Measurements from ENCODE around the gene TRAF1. TPM values are rescaled to one million over a fixed set of nuclear protein-coding genes. Genes with fewer than 3 reads are reported as not detected.

The TRAF1 gene
- total RNA-seq, 3 donors from 2014 or later (not counting 1 experiment from before 2014, with no cell fraction given): 23.4 to 33.9 (median 30.5) TPM

DNA sequence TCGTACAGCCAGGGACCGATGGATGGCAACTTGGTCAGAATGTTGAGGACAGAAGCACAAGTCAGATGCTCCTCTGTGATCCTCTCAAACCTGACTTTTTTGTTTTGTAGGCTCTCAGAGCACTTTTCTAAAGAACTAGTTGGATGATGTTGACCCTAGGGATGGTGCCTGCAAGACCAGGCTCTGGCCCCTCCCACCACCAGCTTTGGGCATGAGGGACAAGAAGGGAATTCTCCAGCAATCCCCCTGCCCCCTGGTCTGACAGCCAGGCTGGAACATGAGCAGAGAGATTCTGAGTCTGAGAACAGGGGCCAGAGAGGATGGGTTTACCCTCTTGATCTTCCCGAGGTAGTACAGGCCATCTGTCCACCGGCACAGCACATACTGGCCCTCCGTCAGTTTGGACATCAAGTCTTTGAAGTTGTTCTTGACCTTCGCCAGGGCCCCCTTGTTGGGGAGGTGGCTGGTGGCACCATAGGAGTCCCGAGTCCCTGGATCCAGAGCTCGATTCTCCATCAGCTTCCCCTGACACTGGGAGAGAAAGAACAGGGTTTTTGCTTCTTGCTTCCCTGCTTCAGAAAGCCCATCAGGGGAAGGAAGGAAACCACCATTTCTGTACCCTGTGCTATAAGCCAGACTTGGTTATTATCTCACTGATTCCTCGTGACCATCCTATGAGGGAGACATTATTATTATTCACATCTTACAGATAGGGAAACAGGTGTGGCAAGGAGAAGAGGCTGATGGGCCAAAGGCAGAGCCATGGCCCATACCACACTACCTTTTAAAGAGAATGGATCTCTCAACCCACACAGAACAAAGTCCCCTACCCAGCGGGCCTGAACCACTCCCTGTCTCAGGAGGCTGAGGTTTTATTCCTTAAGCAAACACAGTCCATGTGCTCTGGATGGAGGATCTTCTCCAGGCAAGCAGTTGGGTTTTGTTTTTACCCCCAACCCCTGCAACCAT is 52.1 kb downstream of the TRAF1 start:
- TF ChIP-seq, protein P1, sequence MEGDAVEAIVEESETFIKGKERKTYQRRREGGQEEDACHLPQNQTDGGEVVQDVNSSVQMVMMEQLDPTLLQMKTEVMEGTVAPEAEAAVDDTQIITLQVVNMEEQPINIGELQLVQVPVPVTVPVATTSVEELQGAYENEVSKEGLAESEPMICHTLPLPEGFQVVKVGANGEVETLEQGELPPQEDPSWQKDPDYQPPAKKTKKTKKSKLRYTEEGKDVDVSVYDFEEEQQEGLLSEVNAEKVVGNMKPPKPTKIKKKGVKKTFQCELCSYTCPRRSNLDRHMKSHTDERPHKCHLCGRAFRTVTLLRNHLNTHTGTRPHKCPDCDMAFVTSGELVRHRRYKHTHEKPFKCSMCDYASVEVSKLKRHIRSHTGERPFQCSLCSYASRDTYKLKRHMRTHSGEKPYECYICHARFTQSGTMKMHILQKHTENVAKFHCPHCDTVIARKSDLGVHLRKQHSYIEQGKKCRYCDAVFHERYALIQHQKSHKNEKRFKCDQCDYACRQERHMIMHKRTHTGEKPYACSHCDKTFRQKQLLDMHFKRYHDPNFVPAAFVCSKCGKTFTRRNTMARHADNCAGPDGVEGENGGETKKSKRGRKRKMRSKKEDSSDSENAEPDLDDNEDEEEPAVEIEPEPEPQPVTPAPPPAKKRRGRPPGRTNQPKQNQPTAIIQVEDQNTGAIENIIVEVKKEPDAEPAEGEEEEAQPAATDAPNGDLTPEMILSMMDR (IDR thresholded peaks at IDR 0.05): no peak
- no peak overlapping the region for H3K4me3 Mint-ChIP-seq
- H3K27ac ChIP-seq (ENCODE audit: low read length): peak overlapping the region; percentile 4
- peaks cover 36% of the 10 kb centered on the region for H3K4me1 ChIP-seq (ENCODE audit: control insufficient read depth, insufficient read depth, low read length)
- H3K4me3 ChIP-seq (ENCODE audit: low read length): no peak overlapping the region
- WGBS (ENCODE audit: insufficient coverage): 98% methylated on average over 8 of the region's 10 CpGs
- H3K36me3 Mint-ChIP-seq: no peaks in the 10 kb centered on the region
- H3K9me3 ChIP-seq (ENCODE audit: control insufficient read depth, insufficient read depth, low read length): no peaks in the 10 kb centered on the region
- H3K27ac Mint-ChIP-seq: peak overlapping the region; percentile 69 to 90
- no peaks in the 10 kb centered on the region for H3K9me3 Mint-ChIP-seq
- no peak for ATAC-seq
- H3K27me3 ChIP-seq (ENCODE audit: control insufficient read depth, insufficient read depth, low read length): no peaks in the 10 kb centered on the region
- peaks cover 10% of the 10 kb centered on the region for H3K36me3 ChIP-seq (ENCODE audit: control insufficient read depth, insufficient read depth, low read length)
- no peaks in the 10 kb centered on the region for H3K27me3 Mint-ChIP-seq (ENCODE audit: low read depth in 2 of 2)
- DNase-seq: peak in 1 of 2 donors; percentile 27
- H3K4me1 Mint-ChIP-seq: peaks cover 27 to 37% of the 10 kb centered on the region in 2 donors
- intact Hi-C loops (cut with micrococcal nuclease): no loop called here

DNA sequence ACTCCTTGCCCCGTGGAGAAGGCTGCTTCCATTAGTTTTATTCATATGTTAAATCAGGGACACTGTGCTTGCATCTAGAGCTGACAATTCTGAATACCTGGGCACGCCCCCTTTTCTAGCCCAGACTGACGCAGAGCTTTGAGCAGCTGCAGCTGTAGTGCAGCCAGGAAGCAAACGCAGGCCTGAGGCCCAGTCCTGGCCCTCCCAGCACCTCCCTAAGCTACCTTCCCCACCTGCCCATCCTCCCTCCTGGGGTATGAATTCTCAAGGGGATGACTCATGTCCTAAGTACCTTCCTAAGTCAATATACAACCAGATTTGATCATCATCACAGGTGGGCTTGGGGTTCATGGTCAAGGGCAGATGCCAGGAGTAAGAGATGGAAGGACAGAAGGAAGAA is 53.1 kb downstream of the TRAF1 start:
- no peaks in the 10 kb centered on the region for H3K36me3 Mint-ChIP-seq
- no peak overlapping the region for H3K27ac ChIP-seq (ENCODE audit: low read length)
- no peaks in the 10 kb centered on the region for H3K27me3 Mint-ChIP-seq (ENCODE audit: low read depth in 2 of 2)
- no peaks in the 10 kb centered on the region for H3K9me3 ChIP-seq (ENCODE audit: control insufficient read depth, insufficient read depth, low read length)
- H3K36me3 ChIP-seq (ENCODE audit: control insufficient read depth, insufficient read depth, low read length): peaks cover 10% of the 10 kb centered on the region
- H3K9me3 Mint-ChIP-seq: no peaks in the 10 kb centered on the region
- ATAC-seq: no peak
- H3K4me1 ChIP-seq (ENCODE audit: control insufficient read depth, insufficient read depth, low read length): peaks cover 33% of the 10 kb centered on the region
- TF ChIP-seq, protein P1 (IDR thresholded peaks at IDR 0.05): no peak
- DNase-seq: peak in 1 of 2 donors; percentile 40
- no peaks in the 10 kb centered on the region for H3K27me3 ChIP-seq (ENCODE audit: control insufficient read depth, insufficient read depth, low read length)
- peaks cover 17 to 39% of the 10 kb centered on the region in 2 donors for H3K4me1 Mint-ChIP-seq
- no peak overlapping the region for H3K4me3 ChIP-seq (ENCODE audit: low read length)
- 89% methylated on average over 4 of the region's 4 CpGs for WGBS (ENCODE audit: insufficient coverage)
- peak overlapping the region; percentile 69 to 90 for H3K27ac Mint-ChIP-seq
- intact Hi-C loops (cut with micrococcal nuclease): no loop called here
- peak overlapping the region; percentile 2 for H3K4me3 Mint-ChIP-seq

DNA sequence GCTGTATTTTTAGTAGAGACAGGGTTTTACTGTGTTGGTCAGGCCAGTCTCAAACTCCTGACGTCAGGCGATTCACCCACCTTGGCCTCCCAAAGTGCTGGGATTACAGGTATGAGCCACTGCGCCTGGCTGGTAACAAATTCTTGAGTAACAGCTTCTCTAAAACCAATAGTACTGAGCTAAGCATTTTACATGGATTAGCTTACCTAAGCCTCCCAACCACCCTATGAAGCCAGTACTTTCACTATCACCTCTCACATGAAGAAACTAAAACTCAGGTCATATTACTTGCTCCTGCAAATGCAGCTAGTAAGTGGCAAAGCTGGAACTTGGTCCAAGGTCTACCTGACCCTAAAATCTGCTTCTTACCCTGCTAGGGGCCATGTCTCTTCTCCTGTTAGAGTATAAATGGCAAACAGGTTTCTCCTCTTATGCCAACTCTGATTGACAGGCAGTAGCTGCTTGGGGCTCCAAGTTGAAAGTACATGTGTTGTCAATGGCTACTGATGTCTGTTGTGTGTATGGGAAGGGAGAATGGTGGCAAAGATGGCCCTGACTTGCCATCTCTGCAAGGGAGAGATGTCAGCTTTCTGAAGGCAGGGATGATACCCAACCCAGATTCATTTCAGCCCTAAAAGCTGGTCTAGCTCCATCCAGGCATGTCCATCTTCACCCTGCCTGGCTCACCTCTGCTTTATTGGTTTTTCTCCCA is 53.6 kb downstream of the TRAF1 start:
- no peaks in the 10 kb centered on the region for H3K36me3 Mint-ChIP-seq
- Histone ChIP-seq H3K27ac (ENCODE audit: low read length) (no peak overlapping the region), H3K4me3 (ENCODE audit: low read length) (no peak overlapping the region), H3K36me3 (ENCODE audit: control insufficient read depth, insufficient read depth, low read length) (peaks cover 10% of the 10 kb centered on the region), H3K27me3 (ENCODE audit: control insufficient read depth, insufficient read depth, low read length) (no peaks in the 10 kb centered on the region), H3K9me3 (ENCODE audit: control insufficient read depth, insufficient read depth, low read length) (no peaks in the 10 kb centered on the region), H3K4me1 (ENCODE audit: control insufficient read depth, insufficient read depth, low read length) (peaks cover 33% of the 10 kb centered on the region)
- peaks cover 15 to 39% of the 10 kb centered on the region in 2 donors for H3K4me1 Mint-ChIP-seq
- H3K4me3 Mint-ChIP-seq: no peak overlapping the region
- no peaks in the 10 kb centered on the region for H3K9me3 Mint-ChIP-seq
- ATAC-seq (no peak), DNase-seq (peak in 1 of 2 donors; percentile 40)
- TF ChIP-seq, protein P1 (IDR thresholded peaks at IDR 0.05): no peak
- peak overlapping the region; percentile 69 to 90 for H3K27ac Mint-ChIP-seq
- no peaks in the 10 kb centered on the region for H3K27me3 Mint-ChIP-seq (ENCODE audit: low read depth in 2 of 2)
- 89% methylated on average over 3 of the region's 3 CpGs for WGBS (ENCODE audit: insufficient coverage)
- intact Hi-C loops (cut with micrococcal nuclease): no loop called here
